ENCODE data around the gene CLDN4. TPM values are rescaled to one million over a fixed set of nuclear protein-coding genes. Genes with fewer than 3 reads are reported as not detected.
A peak's percentile ranks its signal among the peaks of the same experiment; 100 is the strongest.

The CLDN4 gene
- total and polyA plus RNA-seq, 12 donors = 0.03 to 0.30 (median 0.14) TPM; not detected in 9

DNA sequence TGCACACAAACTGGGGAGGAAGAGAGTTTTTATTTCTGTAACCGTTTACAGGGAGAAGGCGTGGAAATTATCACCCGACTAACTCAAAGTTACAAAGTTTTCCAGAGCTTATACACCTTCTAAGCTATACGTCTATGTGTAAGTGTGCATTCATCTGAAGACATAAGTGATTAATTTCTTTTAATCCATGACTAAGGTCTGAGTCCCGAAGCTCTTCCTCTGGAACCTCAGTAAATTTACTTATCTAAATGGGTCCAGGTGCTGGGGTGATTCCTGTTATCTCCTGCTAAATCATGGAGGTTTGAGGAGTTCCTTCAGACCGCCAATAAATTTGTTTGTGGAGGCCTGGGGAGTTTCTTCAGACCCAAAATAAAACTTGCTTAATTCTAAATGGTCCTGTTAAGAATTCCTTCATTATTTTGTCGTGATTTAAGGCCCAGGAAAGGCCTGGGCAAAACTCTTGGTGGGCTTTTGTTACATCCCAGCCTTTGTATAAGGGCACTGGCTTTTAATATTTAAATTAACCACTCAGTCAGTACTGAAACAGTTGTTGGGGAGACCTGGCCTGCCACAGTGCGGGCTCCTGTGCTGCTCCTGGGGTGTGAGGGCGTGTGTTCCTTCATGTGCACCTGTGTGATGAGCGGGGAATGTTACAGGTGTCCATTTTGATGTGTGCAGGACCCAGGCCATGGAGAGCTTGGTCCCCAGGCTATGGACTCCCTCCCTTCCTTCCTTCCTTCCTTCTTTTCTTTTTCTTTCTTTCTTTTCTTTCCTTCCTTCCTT is 17.3 kb downstream of the CLDN4 start:
- intact Hi-C loops (cut with DNase I) = loop anchor here in 1 of 10 donors (10.0 kb wide), 1 partner anchor 113 kb away; the partner anchor contains the start of gene ABHD11

GRCh38 chr7:73850781-73851207 is 20.0 kb downstream of the CLDN4 start:
- WGBS, 2 donors = 58 to 63% methylated on average over 4 of the region's 4 CpGs

More for the DNA sequence above, 17.3 kb downstream of the CLDN4 start:
- peaks cover 0 to 4% (median 0%) of the 10 kb centered on the region in 7 donors for H3K27me3 ChIP-seq
- no peak for DNase-seq
- no peak for ATAC-seq
- no peak overlapping the region for H3K4me3 ChIP-seq
- H3K36me3 ChIP-seq = no peaks in the 10 kb centered on the region
- H3K4me1 ChIP-seq = peaks cover 0 to 53% (median 9%) of the 10 kb centered on the region in 9 donors
- TF ChIP-seq, protein P1, sequence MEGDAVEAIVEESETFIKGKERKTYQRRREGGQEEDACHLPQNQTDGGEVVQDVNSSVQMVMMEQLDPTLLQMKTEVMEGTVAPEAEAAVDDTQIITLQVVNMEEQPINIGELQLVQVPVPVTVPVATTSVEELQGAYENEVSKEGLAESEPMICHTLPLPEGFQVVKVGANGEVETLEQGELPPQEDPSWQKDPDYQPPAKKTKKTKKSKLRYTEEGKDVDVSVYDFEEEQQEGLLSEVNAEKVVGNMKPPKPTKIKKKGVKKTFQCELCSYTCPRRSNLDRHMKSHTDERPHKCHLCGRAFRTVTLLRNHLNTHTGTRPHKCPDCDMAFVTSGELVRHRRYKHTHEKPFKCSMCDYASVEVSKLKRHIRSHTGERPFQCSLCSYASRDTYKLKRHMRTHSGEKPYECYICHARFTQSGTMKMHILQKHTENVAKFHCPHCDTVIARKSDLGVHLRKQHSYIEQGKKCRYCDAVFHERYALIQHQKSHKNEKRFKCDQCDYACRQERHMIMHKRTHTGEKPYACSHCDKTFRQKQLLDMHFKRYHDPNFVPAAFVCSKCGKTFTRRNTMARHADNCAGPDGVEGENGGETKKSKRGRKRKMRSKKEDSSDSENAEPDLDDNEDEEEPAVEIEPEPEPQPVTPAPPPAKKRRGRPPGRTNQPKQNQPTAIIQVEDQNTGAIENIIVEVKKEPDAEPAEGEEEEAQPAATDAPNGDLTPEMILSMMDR (IDR thresholded peaks at IDR 0.05) = no peak
- no peak overlapping the region for H3K27ac ChIP-seq
- 89 to 93% methylated on average over 10 of the region's 10 CpGs for WGBS, 2 donors
- H3K9me3 ChIP-seq = no peaks in the 10 kb centered on the region

DNA sequence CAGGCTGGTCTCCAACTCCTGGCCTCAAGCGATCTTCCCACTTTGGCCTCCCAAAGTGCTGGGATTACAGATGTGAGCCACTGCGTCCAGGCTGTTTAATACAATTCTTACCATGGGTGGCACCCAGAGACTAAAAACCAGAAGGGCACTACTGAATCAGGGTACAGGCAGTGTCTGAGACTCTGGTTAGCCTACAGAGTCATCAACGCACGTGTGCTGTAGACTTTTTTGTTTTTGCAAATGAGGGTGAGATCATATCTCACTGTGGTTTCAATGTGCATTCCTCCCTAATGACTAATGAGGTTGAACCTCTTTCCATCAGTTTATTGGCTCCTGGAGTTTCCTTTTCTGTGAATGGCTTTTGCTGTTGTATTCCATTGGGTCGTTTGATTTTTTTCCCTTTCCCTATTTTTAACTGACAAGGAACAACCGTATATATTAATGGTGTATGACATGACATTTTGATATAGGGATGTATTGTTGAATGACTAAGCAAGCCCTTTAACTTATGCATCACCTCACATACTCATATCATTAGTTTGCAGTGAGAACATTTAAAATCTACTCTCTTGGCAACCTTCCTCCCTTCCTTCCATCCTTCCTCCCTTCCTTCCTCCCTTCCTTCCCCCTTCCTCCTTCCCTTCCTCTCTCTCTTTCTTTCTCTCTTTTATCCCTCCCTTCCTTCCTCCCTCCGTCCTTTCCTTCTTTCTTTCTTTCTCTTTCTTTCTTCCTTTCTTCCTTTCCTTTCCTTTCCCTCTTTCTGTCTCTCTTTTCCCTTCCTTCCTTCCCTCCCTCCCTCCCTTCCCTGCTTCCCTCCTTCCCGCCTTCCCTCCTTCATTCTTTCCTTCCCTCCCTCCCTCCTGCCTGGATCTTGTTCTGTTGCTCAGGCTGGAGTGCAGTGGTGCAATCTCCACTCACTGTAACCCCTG is 20.9 kb downstream of the CLDN4 start:
- H3K9me3 ChIP-seq = no peaks in the 10 kb centered on the region
- H3K36me3 ChIP-seq = no peaks in the 10 kb centered on the region
- peak; percentile 30 to 79 (median 71) for ATAC-seq
- intact Hi-C loops (cut with DNase I) = loop anchor here in 9 of 10 donors (2.0 to 10.0 kb wide), 8 partner anchors 39 to 247 kb away; partner anchors contain the start of gene ABHD11 (in 3 of the 9)
- peaks cover 0 to 32% (median 13%) of the 10 kb centered on the region in 9 donors for H3K4me1 ChIP-seq
- no peak for DNase-seq
- H3K4me3 ChIP-seq = no peak overlapping the region
- peak overlapping the region in 9 of 10 donors; percentile 38 to 81 (median 51) for H3K27ac ChIP-seq
- TF ChIP-seq, protein P1 (IDR thresholded peaks at IDR 0.05) = no peak
- H3K27me3 ChIP-seq = peaks cover 0 to 26% (median 16%) of the 10 kb centered on the region in 7 donors
- 48 to 49% methylated on average over 8 of the region's 8 CpGs for WGBS, 2 donors

More at GRCh38 chr7:73850781-73851207, 20.0 kb downstream of the CLDN4 start:
- TF ChIP-seq, protein P1 (IDR thresholded peaks at IDR 0.05) = no peak
- ATAC-seq = peak in 6 of 8 donors; percentile 44 to 75 (median 54)
- no peak overlapping the region for H3K4me3 ChIP-seq
- H3K9me3 ChIP-seq = no peaks in the 10 kb centered on the region
- peaks cover 0 to 36% (median 11%) of the 10 kb centered on the region in 9 donors for H3K4me1 ChIP-seq
- H3K27ac ChIP-seq = peak overlapping the region in 9 of 10 donors; percentile 39 to 81 (median 51)
- no peak for DNase-seq
- no peaks in the 10 kb centered on the region for H3K36me3 ChIP-seq
- H3K27me3 ChIP-seq = peaks cover 0 to 19% (median 13%) of the 10 kb centered on the region in 7 donors
- intact Hi-C loops (cut with DNase I) = loop anchor here in 9 of 10 donors (5.0 to 10.0 kb wide), 7 partner anchors 38 to 246 kb away; partner anchors contain the start of gene ABHD11 (in 3 of the 9)

Measured in heart right ventricle (tissue), 16 donors.